Peyer's patch (tissue), 4 donors: ENCODE measurements around the gene ALDH1L1.

Experiments
- POLR2A ChIP-seq, 2 donors: fragments of 450-650 bp; IDR thresholded peaks; one replicate each; pipeline ENCODE4 v1.5.1; 2017; ENCODE audit warnings: antibody characterized with exemption in 2 of 2, mild to moderate bottlenecking in 2 of 2, moderate library complexity in 2 of 2
- TF ChIP-seq, protein P1 (sequence below), 6 experiments: fragments of 450-650 bp in 4 of 6; fragments of 200-600 bp in 2 of 6; sonication (generic) in 1 of 6; IDR thresholded peaks; one replicate each; pipeline ENCODE4 v1.5.1; 2017 to 2019; ENCODE audit warnings: antibody characterized with exemption in 6 of 6, mild to moderate bottlenecking in 3 of 6, moderate library complexity in 1 of 6

DNA sequence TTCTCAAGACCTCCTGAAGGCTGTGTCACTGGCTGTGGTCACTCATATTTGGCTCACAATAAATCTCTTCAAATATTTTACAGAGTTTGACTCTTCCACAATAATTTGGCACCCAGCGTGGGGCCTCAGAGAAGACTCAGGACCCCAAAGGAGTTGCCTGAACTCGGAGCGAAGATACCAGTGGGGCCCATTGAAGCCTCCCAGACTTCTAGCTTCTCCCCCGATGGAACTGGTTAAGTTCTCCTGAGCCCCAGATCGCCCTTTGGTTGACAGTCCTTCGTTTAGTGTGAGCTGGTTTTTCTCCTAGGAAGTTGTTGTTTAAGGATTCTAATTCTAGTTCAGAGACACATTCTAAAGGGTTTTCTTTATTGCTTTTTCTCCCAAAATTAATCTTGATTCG is 95.1 kb downstream of the ALDH1L1 start:
- TF ChIP-seq, protein P1, sequence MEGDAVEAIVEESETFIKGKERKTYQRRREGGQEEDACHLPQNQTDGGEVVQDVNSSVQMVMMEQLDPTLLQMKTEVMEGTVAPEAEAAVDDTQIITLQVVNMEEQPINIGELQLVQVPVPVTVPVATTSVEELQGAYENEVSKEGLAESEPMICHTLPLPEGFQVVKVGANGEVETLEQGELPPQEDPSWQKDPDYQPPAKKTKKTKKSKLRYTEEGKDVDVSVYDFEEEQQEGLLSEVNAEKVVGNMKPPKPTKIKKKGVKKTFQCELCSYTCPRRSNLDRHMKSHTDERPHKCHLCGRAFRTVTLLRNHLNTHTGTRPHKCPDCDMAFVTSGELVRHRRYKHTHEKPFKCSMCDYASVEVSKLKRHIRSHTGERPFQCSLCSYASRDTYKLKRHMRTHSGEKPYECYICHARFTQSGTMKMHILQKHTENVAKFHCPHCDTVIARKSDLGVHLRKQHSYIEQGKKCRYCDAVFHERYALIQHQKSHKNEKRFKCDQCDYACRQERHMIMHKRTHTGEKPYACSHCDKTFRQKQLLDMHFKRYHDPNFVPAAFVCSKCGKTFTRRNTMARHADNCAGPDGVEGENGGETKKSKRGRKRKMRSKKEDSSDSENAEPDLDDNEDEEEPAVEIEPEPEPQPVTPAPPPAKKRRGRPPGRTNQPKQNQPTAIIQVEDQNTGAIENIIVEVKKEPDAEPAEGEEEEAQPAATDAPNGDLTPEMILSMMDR (IDR thresholded peaks at IDR 0.05): no peak
- no peak for TF ChIP-seq POLR2A (IDR thresholded peaks at IDR 0.05)
